Hematopoietic multipotent progenitor cell treated with erythropoietin and hydrocortisone succinate and interleukin-3 and kit ligand, for 6 days (in vitro differentiated cells): ENCODE measurements around the gene VCL.

Experiments used
- DNase-seq: peaks from one replicate; pipeline ENCODE4 v3.0.0-alpha.2; 2015

VCL gene

DNA sequence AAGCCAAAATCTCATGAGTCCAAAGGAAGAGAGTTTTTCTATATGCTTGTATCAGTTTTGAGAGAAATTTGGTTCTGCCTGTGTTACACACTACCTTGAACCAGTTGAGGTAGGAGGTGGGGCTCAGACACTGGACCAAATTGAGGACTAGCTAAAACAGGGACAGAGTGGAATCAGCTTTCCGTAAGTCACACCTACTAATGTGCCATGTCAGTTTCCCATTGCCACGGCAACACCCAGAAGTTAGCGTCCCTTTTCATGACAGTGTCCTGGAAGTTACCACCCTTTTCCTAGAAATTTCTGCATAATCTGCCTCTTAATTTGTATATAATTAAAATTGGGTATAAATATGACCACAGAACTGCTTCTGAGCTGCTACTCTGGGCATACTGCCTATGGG, 162.1 kb downstream of the VCL start:
- no peak for DNase-seq

DNA sequence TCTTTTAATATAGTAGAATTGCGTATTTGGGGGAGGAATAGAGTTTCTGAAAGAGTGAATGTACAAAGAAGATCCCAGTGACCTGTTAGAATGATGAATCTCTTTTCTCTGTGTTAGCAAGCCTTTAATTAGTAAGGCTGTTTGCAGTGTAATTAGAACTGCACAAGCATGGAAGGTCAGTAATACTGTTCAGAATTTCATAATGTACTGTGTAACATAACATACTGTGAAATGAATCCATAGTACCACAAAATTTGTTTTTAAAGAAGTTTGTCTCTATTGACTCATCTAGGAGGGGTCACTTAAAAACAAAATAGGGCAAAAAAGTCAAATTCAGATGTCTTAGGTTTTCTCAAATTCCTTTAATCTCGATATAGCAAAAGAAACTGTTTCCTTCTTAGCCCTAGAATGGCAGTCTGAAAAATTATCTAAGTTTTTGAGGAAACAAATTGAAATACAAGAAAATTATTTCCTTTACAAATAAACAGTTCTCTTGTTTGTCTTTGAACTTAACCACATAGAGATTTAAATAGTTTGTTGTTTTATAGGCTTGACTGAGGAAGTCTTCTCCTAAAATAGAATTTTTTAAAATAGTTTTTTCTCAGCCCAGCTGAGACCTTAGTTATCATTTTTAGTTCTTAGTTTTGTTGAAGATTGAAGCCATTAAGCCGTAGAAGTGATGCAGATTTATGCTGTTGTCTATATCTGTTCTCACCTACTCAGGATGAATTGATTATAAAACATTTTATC, 165.6 kb downstream of the VCL start:
- DNase-seq, result no peak

- no peak for DNase-seq
Observed at GRCh38 chr10:74164716-74165529, 167.0 kb downstream of the VCL start.

- peak; percentile 59 for DNase-seq
Observed at GRCh38 chr10:74165530-74165901, 167.6 kb downstream of the VCL start.

DNA sequence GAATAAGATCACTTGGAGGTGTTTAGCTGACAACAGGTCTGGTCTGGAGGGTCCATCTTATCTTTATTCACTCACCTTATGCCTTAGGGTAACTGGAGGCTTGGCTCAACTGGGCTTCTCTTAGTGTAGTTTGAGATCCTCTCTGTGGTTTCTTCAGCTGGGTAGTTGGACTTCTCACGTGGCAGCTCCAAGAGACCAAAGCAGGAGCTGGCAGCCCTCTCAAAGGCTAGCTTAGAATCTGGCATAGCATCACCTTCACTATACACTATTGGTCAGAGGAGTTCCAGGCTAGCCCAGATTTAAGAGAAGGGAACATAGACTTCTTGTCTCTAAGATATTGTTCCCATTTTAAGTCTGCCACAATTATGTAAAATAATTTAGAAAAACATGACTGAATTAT, 169.5 kb downstream of the VCL start:
- no peak for DNase-seq
